Mononuclear cell (primary cell): Measurements from ENCODE around the gene KRT39. TPM values are rescaled to one million over a fixed set of nuclear protein-coding genes. Genes with fewer than 3 reads are reported as not detected.

Source experiments
- H3K27me3 ChIP-seq: 2 replicates; pipeline ENCODE4 v1.6.0; 2011; ENCODE audit warnings: low read length, control low read depth; ENCODE audit not compliant: insufficient read depth
- H3K4me1 ChIP-seq: 2 replicates; pipeline ENCODE4 v1.5.1; 2011; ENCODE audit warnings: mild to moderate bottlenecking, low read length, control low read depth; ENCODE audit not compliant: insufficient read depth
- H3K4me3 ChIP-seq: 2 replicates; pipeline ENCODE4 v1.5.1; 2011; ENCODE audit warnings: mild to moderate bottlenecking, low read length, moderate library complexity
- H3K9me3 ChIP-seq: 2 replicates; pipeline ENCODE4 v1.5.1; 2011; ENCODE audit warnings: low read depth, mild to moderate bottlenecking, control low read depth, low read length
- total RNA-seq: library from RNA; depleted of rRNA; stranded (reverse); fragments of >200 nt; gene quantifications from one replicate; pipeline ENCODE4 v1.2.3, GENCODE V29; 2012

The KRT39 gene
- total RNA-seq, 1 donor: not detected

DNA sequence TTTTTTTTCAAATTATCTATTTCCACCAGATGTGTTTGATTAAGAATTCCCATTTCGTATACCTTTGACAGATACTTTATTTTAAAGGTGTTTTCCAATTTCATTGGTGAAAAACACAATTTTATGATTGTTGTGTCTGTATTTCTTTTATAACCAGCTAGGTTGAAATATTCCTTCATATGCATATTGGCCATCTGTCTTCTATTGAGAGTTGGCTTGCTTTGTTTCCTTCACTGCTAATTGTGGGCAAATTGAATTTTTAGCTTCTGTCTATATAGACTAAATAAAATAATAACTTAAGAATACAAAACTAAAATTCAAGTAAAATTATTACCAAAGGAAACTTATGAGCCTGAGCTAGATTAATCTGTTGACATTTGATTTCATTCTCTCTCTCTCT is 28.4 kb upstream of the KRT39 start:
- H3K4me3 ChIP-seq: no peak overlapping the region
- H3K4me1 ChIP-seq: no peaks in the 10 kb centered on the region
- no peaks in the 10 kb centered on the region for H3K9me3 ChIP-seq
- H3K27me3 ChIP-seq: peaks cover 51% of the 10 kb centered on the region

DNA sequence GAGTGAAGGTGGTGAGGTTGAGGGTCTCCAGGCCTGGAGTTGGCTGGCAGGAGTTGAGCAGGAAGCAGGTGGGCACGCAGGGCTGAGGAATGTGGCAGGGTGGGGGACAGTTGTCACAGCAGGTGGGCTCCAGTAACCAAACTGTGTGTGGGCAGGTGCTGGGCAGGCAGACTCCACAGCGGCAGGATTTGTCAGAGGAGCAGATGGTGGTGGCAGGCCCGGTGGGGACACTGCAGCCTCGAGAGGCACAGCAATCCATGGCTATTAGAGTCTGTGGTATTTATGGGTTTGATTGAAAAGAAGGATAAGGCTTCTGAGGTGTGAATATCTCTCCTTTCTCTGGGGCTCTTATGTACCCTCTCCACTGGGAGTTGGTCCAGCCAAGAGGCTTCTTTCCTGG is 27.1 kb upstream of the KRT39 start, which contains the start of gene KRTAP3-3:
Gene KRTAP3-3, minus strand, starts transcription at position 326 of the 400 bp plus-strand sequence. Its CDS starts 67 bp downstream, at position 259.
- H3K4me1 ChIP-seq: no peaks in the 10 kb centered on the region
- H3K9me3 ChIP-seq: no peaks in the 10 kb centered on the region
- peaks cover 51% of the 10 kb centered on the region for H3K27me3 ChIP-seq
- H3K4me3 ChIP-seq: no peak within 1 kb of the TSS

- H3K4me1 ChIP-seq: no peaks in the 10 kb centered on the region
- H3K4me3 ChIP-seq: no peak overlapping the region
- H3K9me3 ChIP-seq: no peaks in the 10 kb centered on the region
- peaks cover 49% of the 10 kb centered on the region for H3K27me3 ChIP-seq
Measured at GRCh38 chr17:40993084-40993483, 26.3 kb upstream of the KRT39 start.

- Histone ChIP-seq H3K4me3 (no peak overlapping the region), H3K27me3 (peaks cover 45% of the 10 kb centered on the region), H3K4me1 (no peaks in the 10 kb centered on the region), H3K9me3 (no peaks in the 10 kb centered on the region)
Measured at GRCh38 chr17:40992666-40993065, 25.9 kb upstream of the KRT39 start.

GRCh38 chr17:40986920-40987319 is 20.2 kb upstream of the KRT39 start:
- Histone ChIP-seq H3K27me3 (peaks cover 19% of the 10 kb centered on the region), H3K4me3 (no peak overlapping the region), H3K4me1 (no peaks in the 10 kb centered on the region), H3K9me3 (no peaks in the 10 kb centered on the region)

DNA sequence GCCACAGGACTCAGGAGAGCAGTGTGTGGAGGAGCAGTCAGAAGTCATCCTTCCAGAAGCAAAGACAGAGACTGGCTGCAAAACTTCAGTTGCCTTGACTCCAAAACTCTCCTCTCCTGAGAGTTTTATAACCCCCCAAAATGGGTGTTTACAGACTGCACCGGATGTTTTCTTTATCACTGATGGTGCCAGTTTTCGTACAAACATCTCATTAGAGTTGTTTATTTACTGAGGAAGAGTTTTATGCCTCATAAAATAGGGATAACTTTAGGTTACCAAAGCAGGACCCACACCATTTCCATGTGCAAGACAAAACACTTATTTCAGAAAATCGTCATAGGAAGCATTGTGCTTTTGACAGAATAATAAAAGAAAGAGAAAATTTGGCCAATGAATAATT is 17.5 kb upstream of the KRT39 start, which contains the start of gene KRT40:
Gene KRT40, minus strand, starts transcription at position 101 of the 400 bp plus-strand sequence. Its CDS starts 53 bp downstream, at position 48.
- peaks cover 12% of the 10 kb centered on the region for H3K27me3 ChIP-seq
- H3K4me1 ChIP-seq: no peaks in the 10 kb centered on the region
- no peaks in the 10 kb centered on the region for H3K9me3 ChIP-seq
- H3K4me3 ChIP-seq: no peak within 1 kb of the TSS

- Histone ChIP-seq H3K9me3 (no peaks in the 10 kb centered on the region), H3K4me1 (no peaks in the 10 kb centered on the region), H3K4me3 (no peak overlapping the region), H3K27me3 (peaks cover 20% of the 10 kb centered on the region)
Measured at GRCh38 chr17:40981115-40981514, 14.4 kb upstream of the KRT39 start.

DNA sequence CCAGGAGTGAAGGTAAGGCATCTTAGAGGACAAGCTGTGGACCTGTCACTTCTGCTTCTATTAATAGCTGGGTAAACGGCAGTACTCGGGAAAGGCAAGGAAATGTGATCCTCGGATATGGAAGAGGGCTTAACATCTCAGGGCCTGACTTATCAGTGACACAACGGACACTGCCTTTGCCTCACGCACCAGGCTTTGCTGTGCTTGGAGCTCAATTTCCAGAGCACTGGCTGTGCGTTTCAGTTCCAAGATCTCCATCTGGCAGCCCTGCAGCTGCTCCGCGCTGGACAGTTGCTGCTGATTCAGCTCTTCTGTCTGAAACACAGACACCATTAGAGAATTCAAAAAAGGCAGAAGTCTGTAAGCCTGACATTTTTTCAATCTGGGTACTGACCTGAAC is 13.8 kb upstream of the KRT39 start:
- peaks cover 24% of the 10 kb centered on the region for H3K27me3 ChIP-seq
- no peak overlapping the region for H3K4me3 ChIP-seq

DNA sequence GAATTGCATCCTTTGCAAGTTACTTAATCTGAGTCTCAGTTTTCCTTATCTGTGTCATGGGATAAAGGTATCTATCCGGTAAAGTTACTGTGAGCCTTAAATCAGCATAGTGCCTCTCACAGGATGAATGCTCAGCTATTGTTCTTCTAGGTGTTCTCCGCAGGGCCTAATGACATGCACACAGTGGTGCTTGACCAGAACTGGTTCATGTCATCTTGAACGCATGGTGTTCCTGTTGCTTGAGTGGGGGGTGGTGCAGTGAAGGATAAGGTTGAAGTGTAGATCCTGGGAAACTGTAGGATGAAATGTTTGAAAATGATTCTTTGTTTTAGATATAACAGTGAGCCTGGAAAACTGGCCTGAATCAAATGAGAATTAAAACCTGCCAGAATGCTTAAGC is 13.4 kb upstream of the KRT39 start:
- H3K4me1 ChIP-seq: no peaks in the 10 kb centered on the region
- H3K27me3 ChIP-seq: peaks cover 26% of the 10 kb centered on the region
- no peaks in the 10 kb centered on the region for H3K9me3 ChIP-seq

More for the DNA sequence above, 13.8 kb upstream of the KRT39 start:
- H3K9me3 ChIP-seq: no peaks in the 10 kb centered on the region
- H3K4me1 ChIP-seq: no peaks in the 10 kb centered on the region

GRCh38 chr17:40978575-40979151 is 11.9 kb upstream of the KRT39 start:
- peaks cover 17% of the 10 kb centered on the region for H3K27me3 ChIP-seq
- no peaks in the 10 kb centered on the region for H3K4me1 ChIP-seq
- H3K9me3 ChIP-seq: no peaks in the 10 kb centered on the region
- H3K4me3 ChIP-seq: no peak overlapping the region

More for the DNA sequence above, 13.4 kb upstream of the KRT39 start:
- no peak overlapping the region for H3K4me3 ChIP-seq

GRCh38 chr17:40975516-40975915 is 8.8 kb upstream of the KRT39 start:
- H3K9me3 ChIP-seq: no peaks in the 10 kb centered on the region
- H3K4me1 ChIP-seq: no peaks in the 10 kb centered on the region
- no peak overlapping the region for H3K4me3 ChIP-seq
- H3K27me3 ChIP-seq: peaks cover 15% of the 10 kb centered on the region

DNA sequence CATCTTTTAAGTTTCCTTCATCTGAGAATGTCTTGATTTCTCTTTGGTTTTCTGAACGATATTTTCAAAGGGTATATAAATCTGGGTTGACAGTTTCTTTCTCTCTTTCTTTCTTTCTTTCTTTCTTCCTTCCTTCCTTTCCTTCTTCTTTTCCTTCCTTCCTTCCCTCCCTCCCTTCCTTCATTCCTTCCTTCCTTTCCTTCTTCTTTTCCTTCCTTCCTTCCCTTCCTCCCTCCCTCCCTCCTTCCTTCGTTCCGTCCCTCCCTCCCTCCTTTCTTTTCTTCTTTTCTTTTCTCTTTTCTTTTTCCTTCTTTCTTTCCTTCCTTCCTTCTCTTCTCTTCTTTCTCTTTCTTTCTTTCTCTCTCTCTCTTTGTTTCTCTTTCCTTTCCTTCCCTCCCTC is 7.6 kb upstream of the KRT39 start:
- Histone ChIP-seq H3K9me3 (no peaks in the 10 kb centered on the region), H3K4me1 (no peaks in the 10 kb centered on the region), H3K27me3 (peaks cover 15% of the 10 kb centered on the region), H3K4me3 (no peak overlapping the region)

- H3K27me3 ChIP-seq: peaks cover 8% of the 10 kb centered on the region
- no peak overlapping the region for H3K4me3 ChIP-seq
- H3K9me3 ChIP-seq: no peaks in the 10 kb centered on the region
- no peaks in the 10 kb centered on the region for H3K4me1 ChIP-seq
Measured at GRCh38 chr17:40967582-40967981, 834 bp upstream of the KRT39 start.

- H3K4me1 ChIP-seq: no peaks in the 10 kb centered on the region
- H3K27me3 ChIP-seq: peaks cover 4% of the 10 kb centered on the region
- H3K9me3 ChIP-seq: no peaks in the 10 kb centered on the region
- H3K4me3 ChIP-seq: no peak overlapping the region
Measured at GRCh38 chr17:40963838-40964237, 2.9 kb downstream of the KRT39 start.

DNA sequence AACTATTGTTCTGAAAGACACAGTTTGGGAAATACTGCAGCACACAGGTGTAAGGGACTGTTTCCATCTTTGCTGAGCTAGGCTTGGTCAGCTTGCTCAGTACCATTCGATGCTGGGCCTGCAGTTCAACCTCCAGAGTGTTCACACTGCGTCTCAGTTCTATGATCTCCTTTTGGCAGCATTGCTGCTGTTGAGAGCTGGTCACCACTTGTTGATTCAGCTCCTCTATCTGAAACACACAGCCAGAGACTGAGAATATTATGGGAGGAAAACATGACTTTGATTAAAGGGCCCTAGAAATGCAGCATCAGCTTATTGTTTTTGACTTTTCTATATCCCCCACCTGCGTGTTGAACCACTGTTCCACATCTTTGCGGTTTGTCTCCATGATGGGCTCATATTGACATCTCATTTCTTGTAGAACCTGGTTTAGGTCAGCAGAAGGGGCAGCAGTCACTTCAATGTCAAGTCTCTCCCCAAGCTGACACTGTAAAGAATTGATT is 4.6 kb downstream of the KRT39 start:
- H3K4me1 ChIP-seq: no peaks in the 10 kb centered on the region
- H3K4me3 ChIP-seq: no peak overlapping the region
- H3K27me3 ChIP-seq: peaks cover 3% of the 10 kb centered on the region
- H3K9me3 ChIP-seq: no peaks in the 10 kb centered on the region

- Histone ChIP-seq H3K4me3 (no peak overlapping the region), H3K9me3 (no peaks in the 10 kb centered on the region), H3K27me3 (no peaks in the 10 kb centered on the region), H3K4me1 (no peaks in the 10 kb centered on the region)
Measured at GRCh38 chr17:40961591-40961990, 5.2 kb downstream of the KRT39 start.
